GM13977 (cell line): ENCODE measurements around the gene IL1RAPL1.

Experiments used
- DNase-seq: peaks from one replicate; pipeline ENCODE4 v3.0.0; 2012; ENCODE audit warnings: low spot score
- in situ Hi-C: fragments of 300-500 bp; cut with MboI; formaldehyde crosslinking; loops from one replicate; pipeline ENCODE4 v1.12.0; 2022; ENCODE audit warnings: low sequenced_read_pairs, low pct_unique_long_range_greater_than_20kb, mixed read lengths, inconsistent platforms; ENCODE audit not compliant: unreplicated experiment
- TF ChIP-seq, protein P1 (sequence below): IDR thresholded peaks from 2 replicates; pipeline ENCODE4 v1.5.1; 2012; ENCODE audit warnings: mild to moderate bottlenecking, control low read depth; ENCODE audit not compliant: insufficient read depth; ENCODE audit errors: extremely low read depth, missing control alignments

Gene IL1RAPL1

DNA sequence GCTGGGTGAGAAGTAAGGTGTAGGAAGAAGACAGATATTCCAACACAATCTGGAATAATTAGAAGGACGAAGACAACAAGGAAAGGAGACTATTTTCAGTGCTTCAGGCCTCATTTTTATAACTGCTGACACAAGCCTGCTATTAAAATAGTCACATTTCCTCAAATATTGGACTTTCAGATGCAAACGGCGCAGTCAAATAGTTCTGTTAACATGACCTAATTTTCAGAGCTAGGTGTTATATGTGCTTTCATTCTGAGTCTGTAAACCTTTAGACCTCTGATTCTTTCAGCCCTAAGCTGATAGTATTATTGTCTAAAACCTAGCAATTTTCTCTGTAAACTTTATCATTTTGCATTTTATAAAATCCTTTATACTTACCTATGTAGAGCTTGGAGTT, 261.5 kb downstream of the IL1RAPL1 start:
- no peak for DNase-seq
- in situ Hi-C loops, result no loop called here
- TF ChIP-seq, protein P1, sequence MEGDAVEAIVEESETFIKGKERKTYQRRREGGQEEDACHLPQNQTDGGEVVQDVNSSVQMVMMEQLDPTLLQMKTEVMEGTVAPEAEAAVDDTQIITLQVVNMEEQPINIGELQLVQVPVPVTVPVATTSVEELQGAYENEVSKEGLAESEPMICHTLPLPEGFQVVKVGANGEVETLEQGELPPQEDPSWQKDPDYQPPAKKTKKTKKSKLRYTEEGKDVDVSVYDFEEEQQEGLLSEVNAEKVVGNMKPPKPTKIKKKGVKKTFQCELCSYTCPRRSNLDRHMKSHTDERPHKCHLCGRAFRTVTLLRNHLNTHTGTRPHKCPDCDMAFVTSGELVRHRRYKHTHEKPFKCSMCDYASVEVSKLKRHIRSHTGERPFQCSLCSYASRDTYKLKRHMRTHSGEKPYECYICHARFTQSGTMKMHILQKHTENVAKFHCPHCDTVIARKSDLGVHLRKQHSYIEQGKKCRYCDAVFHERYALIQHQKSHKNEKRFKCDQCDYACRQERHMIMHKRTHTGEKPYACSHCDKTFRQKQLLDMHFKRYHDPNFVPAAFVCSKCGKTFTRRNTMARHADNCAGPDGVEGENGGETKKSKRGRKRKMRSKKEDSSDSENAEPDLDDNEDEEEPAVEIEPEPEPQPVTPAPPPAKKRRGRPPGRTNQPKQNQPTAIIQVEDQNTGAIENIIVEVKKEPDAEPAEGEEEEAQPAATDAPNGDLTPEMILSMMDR, result no peak

DNA sequence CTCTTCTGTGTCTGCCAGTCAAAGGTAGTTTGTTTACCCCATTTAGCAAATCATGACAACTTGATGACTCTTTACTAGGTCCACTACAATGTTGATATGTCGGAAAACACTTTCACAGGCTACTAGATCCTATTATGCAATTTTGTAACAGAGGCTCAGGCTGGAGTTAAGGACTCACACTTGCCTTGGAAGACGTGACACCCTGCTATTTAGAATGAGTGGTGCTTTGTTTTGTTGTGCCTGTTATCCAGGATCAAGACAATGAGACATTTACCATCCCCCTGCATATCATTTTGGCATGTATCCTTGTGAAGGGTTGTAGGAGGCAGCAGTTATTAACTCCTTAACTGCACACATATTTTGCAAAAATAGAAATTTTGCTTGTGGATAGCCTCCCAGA, 263.7 kb downstream of the IL1RAPL1 start:
- TF ChIP-seq, protein P1, result no peak
- in situ Hi-C loops, result no loop called here
- DNase-seq, result no peak

DNA sequence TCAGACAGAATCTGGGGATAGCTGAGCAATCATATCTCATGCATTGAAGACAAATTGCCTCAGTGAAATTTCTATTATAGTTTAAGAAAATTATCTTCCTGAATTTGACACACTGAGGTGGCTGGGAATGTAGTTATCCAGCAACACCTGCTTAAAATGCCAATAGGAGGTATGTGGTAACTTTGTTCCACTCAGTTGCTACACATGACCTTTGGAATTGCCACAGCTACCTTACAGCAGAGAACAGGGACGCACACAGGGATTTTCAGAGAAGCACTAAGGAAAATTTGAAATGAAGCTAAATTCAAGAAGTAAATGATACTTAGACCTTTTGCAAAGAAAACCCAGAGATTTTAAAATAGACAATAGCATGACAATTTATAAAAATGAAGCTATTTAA, 264.6 kb downstream of the IL1RAPL1 start:
- in situ Hi-C loops, result no loop called here
- TF ChIP-seq, protein P1, result no peak
- DNase-seq, result no peak

DNA sequence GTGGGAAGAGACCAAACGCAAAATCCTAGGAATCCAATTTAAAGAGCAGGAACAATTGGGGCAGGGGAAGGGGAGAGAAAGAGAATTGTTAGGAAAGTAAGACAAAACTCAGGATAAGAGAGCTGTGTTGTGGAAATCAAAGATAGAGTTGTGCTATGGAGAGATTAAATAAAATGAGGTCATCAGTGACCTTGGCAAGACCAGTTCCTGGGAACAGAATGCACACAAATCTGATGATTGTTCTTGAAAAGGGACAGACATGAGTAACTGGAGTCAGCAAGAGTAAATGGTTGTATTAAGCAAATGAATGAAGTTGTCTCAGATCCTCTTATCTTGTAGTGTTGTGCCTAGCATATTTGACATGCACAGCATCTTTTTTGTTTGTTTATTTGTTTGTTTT, 267.4 kb downstream of the IL1RAPL1 start:
- in situ Hi-C loops, result no loop called here
- TF ChIP-seq, protein P1, result no peak
- DNase-seq, result no peak

DNA sequence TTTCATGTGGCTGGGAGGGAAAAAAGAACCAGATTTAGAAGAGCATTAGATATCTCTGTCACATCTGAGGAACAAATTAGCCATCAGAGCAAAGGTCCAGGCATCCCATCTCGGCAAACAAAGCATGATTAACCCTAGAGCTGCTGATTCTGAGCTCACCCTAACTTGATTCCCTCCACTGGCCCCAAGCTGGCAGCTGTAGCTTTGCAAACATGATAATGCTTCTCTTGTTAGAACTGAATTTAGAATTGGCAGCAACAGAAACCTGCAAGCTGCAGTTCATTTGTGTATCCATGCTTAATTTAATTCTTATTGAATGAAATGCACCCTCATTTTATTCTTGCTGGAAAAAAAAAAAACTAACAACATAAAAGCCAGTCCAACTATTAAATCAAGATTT, 289.2 kb downstream of the IL1RAPL1 start:
- no peak for DNase-seq
- in situ Hi-C loops, result no loop called here
- TF ChIP-seq, protein P1, result no peak

DNA sequence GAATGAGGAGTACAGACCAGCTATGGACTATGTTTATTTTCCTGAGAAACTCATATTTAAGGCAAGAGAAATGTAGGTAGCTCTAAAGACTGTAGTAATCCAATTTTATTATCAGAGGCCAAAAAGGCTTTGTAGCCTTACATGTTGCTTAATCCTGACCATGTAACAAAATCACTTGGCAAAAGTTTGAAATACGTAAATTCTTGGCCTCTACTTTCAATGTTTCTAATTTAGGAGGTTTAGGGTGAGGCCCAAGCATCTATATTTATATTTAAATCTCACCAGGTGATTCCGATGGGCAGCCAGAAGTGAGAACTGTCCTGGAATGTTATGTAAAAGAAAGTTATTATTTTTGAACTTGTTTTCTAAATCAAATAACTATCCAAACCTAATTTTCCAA, 289.7 kb downstream of the IL1RAPL1 start:
- TF ChIP-seq, protein P1, result no peak
- DNase-seq, result no peak
- in situ Hi-C loops, result no loop called here

DNA sequence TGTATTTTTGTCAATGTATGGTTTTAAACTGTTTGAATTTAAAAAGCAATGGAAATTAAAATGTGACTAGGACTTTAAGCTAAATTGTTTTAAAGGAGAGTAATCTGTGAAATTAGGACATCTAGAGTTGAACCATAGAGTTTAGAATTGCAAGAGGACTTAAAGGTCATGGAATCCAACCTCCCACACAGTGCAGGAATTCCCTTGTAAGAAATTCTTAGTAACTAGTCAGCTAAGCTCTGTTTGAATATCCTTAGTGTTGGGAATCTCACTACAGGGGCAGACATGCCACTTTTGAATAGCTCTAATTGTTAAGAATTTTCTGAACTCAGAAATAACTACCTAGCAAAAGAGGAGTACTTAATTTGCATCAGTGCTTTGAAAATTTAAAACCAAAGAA, 292.9 kb downstream of the IL1RAPL1 start:
- DNase-seq, result no peak
- TF ChIP-seq, protein P1, result no peak
- in situ Hi-C loops, result no loop called here
